Activated naive CD8-positive, alpha-beta T cell treated with anti-CD3 and anti-CD28 coated beads, Interleukin-2, amount 10 ng/mL, durations not matched to agents 7 days and 5 days (primary cell): ENCODE measurements around the gene MAVS. TPM values are rescaled to one million over a fixed set of nuclear protein-coding genes. Genes with fewer than 3 reads are reported as not detected.
"Not testable (repeated sequence)": the region's sequence is repeated elsewhere in the genome, so short reads cannot be mapped to it uniquely, and the experiment has no call there.

Source experiments
- ATAC-seq: fragments of 150-1000 bp; cut with Tn5 transposase; one replicate; pipeline ENCODE4 v1.10.0; 2021; ENCODE audit warnings: low read depth, moderate library complexity
- POLR2A ChIA-PET: fragments of 350-600 bp; sonication (Branson Sonifier 250); formaldehyde crosslinking; loops from one replicate; lab custom pipeline; 2021; ENCODE audit warnings: antibody characterized with exemption; lab: Charles Lee
- DNase-seq: peaks from one replicate; pipeline ENCODE4 v3.0.0; 2021
- H3K27ac Mint-ChIP-seq: one replicate; pipeline ENCODE4 v1.8.0; 2022; ENCODE audit warnings: mild to moderate bottlenecking, mixed read lengths
- H3K27me3 Mint-ChIP-seq: one replicate; pipeline ENCODE4 v1.8.0; 2022; ENCODE audit warnings: mild to moderate bottlenecking, moderate library complexity, mixed read lengths
- H3K36me3 Mint-ChIP-seq: one replicate; pipeline ENCODE4 v1.8.0; 2021; ENCODE audit warnings: mild to moderate bottlenecking, mixed read lengths
- H3K4me1 Mint-ChIP-seq: one replicate; pipeline ENCODE4 v1.8.0; 2021; ENCODE audit warnings: mixed read lengths
- H3K4me3 Mint-ChIP-seq: one replicate; pipeline ENCODE4 v1.8.0; 2022; ENCODE audit warnings: mild to moderate bottlenecking, moderate library complexity, mixed read lengths
- H3K9me3 Mint-ChIP-seq: one replicate; pipeline ENCODE4 v1.8.0; 2021; ENCODE audit warnings: mixed read lengths
- total RNA-seq, 2 experiments: library from RNA; stranded (reverse); gene quantifications; one replicate each; pipeline ENCODE4 v1.2.3, GENCODE V29; 2021

The MAVS gene
- total RNA-seq, 2 experiments from 2014 or later = 36.3 to 36.8 TPM

- ATAC-seq (no peak), DNase-seq (no peak)
- no peak overlapping the region for H3K4me3 Mint-ChIP-seq
- no peaks in the 10 kb centered on the region for H3K4me1 Mint-ChIP-seq
- H3K36me3 Mint-ChIP-seq = peaks cover 28% of the 10 kb centered on the region
- POLR2A ChIA-PET = no interaction called here
- H3K9me3 Mint-ChIP-seq = no peaks in the 10 kb centered on the region
- H3K27me3 Mint-ChIP-seq = no peaks in the 10 kb centered on the region
- H3K27ac Mint-ChIP-seq = no peak overlapping the region
Measured at GRCh38 chr20:3865152-3865886, 18.7 kb downstream of the MAVS start.

GRCh38 chr20:3865887-3866407, 19.3 kb downstream of the MAVS start:
- H3K4me1 Mint-ChIP-seq = no peaks in the 10 kb centered on the region
- peaks cover 26% of the 10 kb centered on the region for H3K36me3 Mint-ChIP-seq

GRCh38 chr20:3866464-3866863, 19.8 kb downstream of the MAVS start:
- Mint-ChIP-seq H3K4me1 (no peaks in the 10 kb centered on the region), H3K27ac (no peak overlapping the region), H3K4me3 (no peak overlapping the region), H3K9me3 (no peaks in the 10 kb centered on the region), H3K36me3 (peaks cover 21% of the 10 kb centered on the region), H3K27me3 (no peaks in the 10 kb centered on the region)
- no peak for DNase-seq
- POLR2A ChIA-PET = no interaction called here
- ATAC-seq = no peak

More at GRCh38 chr20:3865887-3866407, 19.3 kb downstream of the MAVS start:
- Mint-ChIP-seq H3K27me3 (no peaks in the 10 kb centered on the region), H3K4me3 (no peak overlapping the region), H3K9me3 (no peaks in the 10 kb centered on the region), H3K27ac (no peak overlapping the region)
- ATAC-seq (no peak), DNase-seq (no peak)
- POLR2A ChIA-PET = no interaction called here

GRCh38 chr20:3867802-3868201, 21.2 kb downstream of the MAVS start:
- H3K27ac Mint-ChIP-seq = no peak overlapping the region
- no peak for ATAC-seq
- no peak overlapping the region for H3K4me3 Mint-ChIP-seq
- H3K36me3 Mint-ChIP-seq = peaks cover 10% of the 10 kb centered on the region
- no peaks in the 10 kb centered on the region for H3K4me1 Mint-ChIP-seq
- H3K27me3 Mint-ChIP-seq = no peaks in the 10 kb centered on the region
- POLR2A ChIA-PET = interaction anchor here (0.9 kb wide), 1 partner anchor 23 kb away, joined by 9 read pairs; no protein-coding TSS in a partner anchor
- no peak for DNase-seq
- no peaks in the 10 kb centered on the region for H3K9me3 Mint-ChIP-seq

- H3K36me3 Mint-ChIP-seq = peaks cover 12% of the 10 kb centered on the region
- DNase-seq (no peak), ATAC-seq (no peak)
- no peak overlapping the region for H3K4me3 Mint-ChIP-seq
- H3K9me3 Mint-ChIP-seq = no peaks in the 10 kb centered on the region
- H3K27ac Mint-ChIP-seq = peak overlapping the region; percentile 46
- POLR2A ChIA-PET = no interaction called here
- H3K27me3 Mint-ChIP-seq = no peaks in the 10 kb centered on the region
- H3K4me1 Mint-ChIP-seq = peaks cover 2% of the 10 kb centered on the region
Measured at GRCh38 chr20:3869839-3870634, 23.4 kb downstream of the MAVS start.

GRCh38 chr20:3871550-3872265, 25.1 kb downstream of the MAVS start:
- no peaks in the 10 kb centered on the region for H3K27me3 Mint-ChIP-seq
- H3K4me3 Mint-ChIP-seq = no peak overlapping the region
- peaks cover 2% of the 10 kb centered on the region for H3K4me1 Mint-ChIP-seq
- no peaks in the 10 kb centered on the region for H3K9me3 Mint-ChIP-seq
- DNase-seq (no peak), ATAC-seq (no peak)
- no peak overlapping the region for H3K27ac Mint-ChIP-seq
- peaks cover 12% of the 10 kb centered on the region for H3K36me3 Mint-ChIP-seq
- POLR2A ChIA-PET = interaction anchor here (1.0 kb wide), 1 partner anchor 16 kb away, joined by 3 read pairs; no protein-coding TSS in a partner anchor

GRCh38 chr20:3873507-3873906, 26.9 kb downstream of the MAVS start:
- POLR2A ChIA-PET = no interaction called here
- Mint-ChIP-seq H3K36me3 (peaks cover 13% of the 10 kb centered on the region), H3K27ac (no peak overlapping the region), H3K27me3 (no peaks in the 10 kb centered on the region), H3K4me1 (peaks cover 2% of the 10 kb centered on the region), H3K4me3 (no peak overlapping the region), H3K9me3 (no peaks in the 10 kb centered on the region)
- ATAC-seq (no peak), DNase-seq (no peak)

- H3K4me1 Mint-ChIP-seq = peaks cover 2% of the 10 kb centered on the region
- ATAC-seq (no peak), DNase-seq (no peak)
- H3K27me3 Mint-ChIP-seq = no peaks in the 10 kb centered on the region
- H3K4me3 Mint-ChIP-seq = no peak overlapping the region
- peaks cover 13% of the 10 kb centered on the region for H3K36me3 Mint-ChIP-seq
- H3K27ac Mint-ChIP-seq = no peak overlapping the region
- no peaks in the 10 kb centered on the region for H3K9me3 Mint-ChIP-seq
- POLR2A ChIA-PET = no interaction called here
Measured at GRCh38 chr20:3874194-3874844, 27.7 kb downstream of the MAVS start.

- DNase-seq (no peak), ATAC-seq (no peak)
- H3K4me3 Mint-ChIP-seq = no peak overlapping the region
- no peaks in the 10 kb centered on the region for H3K27me3 Mint-ChIP-seq
- H3K36me3 Mint-ChIP-seq = peaks cover 13% of the 10 kb centered on the region
- H3K27ac Mint-ChIP-seq = no peak overlapping the region
- H3K9me3 Mint-ChIP-seq = no peaks in the 10 kb centered on the region
- H3K4me1 Mint-ChIP-seq = peaks cover 2% of the 10 kb centered on the region
- POLR2A ChIA-PET = no interaction called here
Measured at GRCh38 chr20:3875378-3875974, 28.8 kb downstream of the MAVS start.

- Mint-ChIP-seq H3K9me3 (no peaks in the 10 kb centered on the region), H3K36me3 (peaks cover 13% of the 10 kb centered on the region), H3K27me3 (no peaks in the 10 kb centered on the region), H3K4me1 (peaks cover 2% of the 10 kb centered on the region), H3K27ac (no peak overlapping the region), H3K4me3 (no peak overlapping the region)
- POLR2A ChIA-PET = no interaction called here
- DNase-seq (no peak), ATAC-seq (no peak)
Measured at GRCh38 chr20:3876000-3876399, 29.4 kb downstream of the MAVS start.

- Mint-ChIP-seq H3K27me3 (no peaks in the 10 kb centered on the region), H3K27ac (no peak overlapping the region), H3K9me3 (no peaks in the 10 kb centered on the region), H3K4me3 (no peak overlapping the region), H3K36me3 (peaks cover 13% of the 10 kb centered on the region), H3K4me1 (peaks cover 2% of the 10 kb centered on the region)
- DNase-seq (no peak), ATAC-seq (no peak)
- POLR2A ChIA-PET = no interaction called here
Measured at GRCh38 chr20:3876676-3877075, 30.0 kb downstream of the MAVS start.

- POLR2A ChIA-PET = interaction anchor here (0.7 to 1.1 kb wide), 2 partner anchors 8 to 244 kb away, joined by 5 to 6 read pairs; no protein-coding TSS in a partner anchor
- H3K36me3 Mint-ChIP-seq, H3K4me3 Mint-ChIP-seq, H3K27me3 Mint-ChIP-seq, H3K9me3 Mint-ChIP-seq, ATAC-seq, H3K27ac Mint-ChIP-seq, DNase-seq, H3K4me1 Mint-ChIP-seq: not testable (repeated sequence)
Measured at GRCh38 chr20:3878921-3879274, 32.3 kb downstream of the MAVS start.
